ENCODE measurements around the gene GOLGA6L25.
"Not testable (repeated sequence)": the region's sequence is repeated elsewhere in the genome, so short reads cannot be mapped to it uniquely, and the experiment has no call there.

Gene GOLGA6L25

GRCh38 chr15:28593424-28594129 lies 40.2 kb downstream of the GOLGA6L25 start:
- H3K27me3 ChIP-seq (ENCODE audit: control insufficient read depth, insufficient read depth, low read length, poor library complexity, severe bottlenecking); H3K9me3 ChIP-seq (ENCODE audit: control insufficient read depth, low read length); H3K4me3 ChIP-seq (ENCODE audit: insufficient read depth, low read depth, low read length); H3K4me1 ChIP-seq (ENCODE audit: control insufficient read depth, insufficient read depth, low read length); H3K27ac ChIP-seq (ENCODE audit: insufficient read depth, low read depth, low read length, poor library complexity, severe bottlenecking); H3K36me3 ChIP-seq (ENCODE audit: control insufficient read depth, insufficient read depth, low read length): not testable (repeated sequence)
- WGBS, 2 experiments: no CpG with 5 or more reads among the region's 5 CpGs

DNA sequence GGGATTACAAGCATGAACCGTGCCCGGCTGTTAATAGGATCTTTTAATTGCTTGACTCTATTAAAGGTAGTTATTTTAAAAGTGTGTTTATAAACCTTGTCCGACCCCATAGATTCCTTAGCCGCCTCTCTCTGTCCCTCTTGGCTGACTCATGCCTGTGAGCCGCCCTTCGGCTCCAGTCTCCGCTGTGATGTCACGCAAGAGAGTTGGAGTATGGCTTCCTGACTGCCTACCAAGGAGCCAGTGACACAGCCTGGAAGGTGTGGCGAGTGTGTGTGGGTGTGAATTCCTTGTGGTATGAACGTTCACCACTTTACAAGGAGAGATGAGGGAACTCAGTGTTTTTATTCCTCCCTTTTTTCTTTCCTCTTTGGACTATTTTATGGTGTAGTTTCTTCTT lies 44.1 kb downstream of the GOLGA6L25 start:
- H3K4me1 ChIP-seq (ENCODE audit: control insufficient read depth, insufficient read depth, low read length); H3K36me3 ChIP-seq (ENCODE audit: control insufficient read depth, insufficient read depth, low read length); H3K9me3 ChIP-seq (ENCODE audit: control insufficient read depth, low read length); H3K27ac ChIP-seq (ENCODE audit: insufficient read depth, low read depth, low read length, poor library complexity, severe bottlenecking); H3K27me3 ChIP-seq (ENCODE audit: control insufficient read depth, insufficient read depth, low read length, poor library complexity, severe bottlenecking); H3K4me3 ChIP-seq (ENCODE audit: insufficient read depth, low read depth, low read length): not testable (repeated sequence)
- WGBS, 2 experiments: no CpG with 5 or more reads among the region's 10 CpGs

DNA sequence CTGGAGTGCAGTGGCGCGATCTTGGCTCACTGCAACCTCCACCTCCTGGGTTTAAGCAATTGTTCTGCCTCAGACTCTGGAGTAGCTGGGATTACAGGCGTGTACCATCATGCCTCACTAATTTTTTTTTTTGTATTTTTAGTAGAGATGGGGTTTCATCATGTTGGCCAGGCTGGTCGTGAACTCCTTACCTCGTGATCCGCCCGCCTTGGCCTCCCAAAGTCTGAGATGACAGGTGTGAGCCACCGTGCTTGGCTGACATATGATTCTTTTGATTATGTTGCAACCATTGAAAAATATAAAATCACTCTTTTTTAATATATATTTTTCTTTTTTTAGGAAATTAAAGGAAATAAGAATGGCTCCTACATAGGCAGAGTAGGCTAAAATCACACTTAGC lies 44.8 kb downstream of the GOLGA6L25 start:
- not testable (repeated sequence) for H3K27ac ChIP-seq (ENCODE audit: insufficient read depth, low read depth, low read length, poor library complexity, severe bottlenecking); H3K27me3 ChIP-seq (ENCODE audit: control insufficient read depth, insufficient read depth, low read length, poor library complexity, severe bottlenecking); H3K9me3 ChIP-seq (ENCODE audit: control insufficient read depth, low read length); H3K4me3 ChIP-seq (ENCODE audit: insufficient read depth, low read depth, low read length); H3K4me1 ChIP-seq (ENCODE audit: control insufficient read depth, insufficient read depth, low read length); H3K36me3 ChIP-seq (ENCODE audit: control insufficient read depth, insufficient read depth, low read length)
- no CpG with 5 or more reads among the region's 8 CpGs for WGBS, 2 experiments

DNA sequence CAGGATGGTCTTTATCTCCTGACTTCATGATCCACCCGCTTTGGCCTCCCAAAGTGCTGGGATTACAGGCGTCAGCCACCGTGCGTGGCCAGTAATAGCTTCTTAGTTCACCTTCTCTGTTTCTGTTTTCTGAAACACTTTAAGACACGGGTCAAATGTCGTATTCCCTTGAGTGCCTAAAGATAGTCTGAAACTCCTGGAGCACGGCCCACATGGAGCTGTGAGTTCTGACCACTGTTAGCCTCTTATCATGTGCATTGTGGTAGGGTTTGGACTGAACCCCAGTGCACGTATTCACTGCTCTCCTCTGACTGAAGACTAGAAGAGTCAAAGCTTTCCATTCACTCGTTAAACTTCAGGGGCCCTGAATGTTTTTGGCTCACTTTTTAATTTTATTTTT lies 48.8 kb downstream of the GOLGA6L25 start:
- not testable (repeated sequence) for H3K27me3 ChIP-seq (ENCODE audit: control insufficient read depth, insufficient read depth, low read length, poor library complexity, severe bottlenecking); H3K4me3 ChIP-seq (ENCODE audit: insufficient read depth, low read depth, low read length); H3K36me3 ChIP-seq (ENCODE audit: control insufficient read depth, insufficient read depth, low read length); H3K9me3 ChIP-seq (ENCODE audit: control insufficient read depth, low read length); H3K27ac ChIP-seq (ENCODE audit: insufficient read depth, low read depth, low read length, poor library complexity, severe bottlenecking); H3K4me1 ChIP-seq (ENCODE audit: control insufficient read depth, insufficient read depth, low read length)
- WGBS, 2 experiments: no CpG with 5 or more reads among the region's 9 CpGs

Data from ectodermal cell (in vitro differentiated cells).